Spinal cord (tissue), 10 donors: Measurements from ENCODE around the gene LALBA. TPM values are rescaled to one million over a fixed set of nuclear protein-coding genes. Genes with fewer than 3 reads are reported as not detected.

Experiments
- DNase-seq, 6 donors: peaks; one replicate each; pipeline versions ENCODE4 v3.0.0 to v3.0.0-alpha.2; 2013 to 2015; ENCODE audit warnings: low spot score in 6 of 6, low read depth in 4 of 6
- H3K27ac ChIP-seq: one replicate; pipeline ENCODE4 v1.5.1; 2013; ENCODE audit warnings: low read depth, low read length, control low read depth
- H3K27me3 ChIP-seq: one replicate; pipeline ENCODE4 v1.6.1; 2013; ENCODE audit warnings: low read length; ENCODE audit not compliant: control insufficient read depth, insufficient read depth
- H3K36me3 ChIP-seq: one replicate; pipeline ENCODE4 v1.6.1; 2013; ENCODE audit warnings: low read length; ENCODE audit not compliant: control insufficient read depth, insufficient read depth
- H3K4me1 ChIP-seq: one replicate; pipeline ENCODE4 v1.6.1; 2013; ENCODE audit warnings: low read length; ENCODE audit not compliant: control insufficient read depth, insufficient read depth
- H3K4me3 ChIP-seq: one replicate; pipeline ENCODE4 v1.5.1; 2013; ENCODE audit warnings: low read depth, low read length, control low read depth
- H3K9me3 ChIP-seq: one replicate; pipeline ENCODE4 v1.6.1; 2013; ENCODE audit warnings: low read length; ENCODE audit not compliant: control insufficient read depth, insufficient read depth
- WGBS: methylation state at CpG from one replicate; pipeline ENCODE4 v1.1.5; 2013; ENCODE audit warnings: missing lambda C conversion rate; ENCODE audit not compliant: insufficient coverage; 5-methylcytosine and 5-hydroxymethylcytosine counted together
- long read RNA-seq, 4 donors: transcript quantifications; one replicate each; lab custom pipeline, GENCODE V29; 2026
- polyA plus RNA-seq, 2 donors: library from polyadenylated mRNA; unstranded; fragments of 120-200 nt; gene quantifications; one replicate each; pipeline ENCODE4 v1.2.1, GENCODE V29; 2013; ENCODE audit not compliant: insufficient read length in 2 of 2
- total RNA-seq, 2 donors: library from RNA; depleted of rRNA in 1 of 2; stranded (reverse); fragments of 120-200 nt in 1 of 2; fragments of >200 nt in 1 of 2; gene quantifications; one replicate each; pipeline versions ENCODE4 v1.2.3 to v1.2.4, GENCODE V29; 2013 to 2014
- donor health status: healthy.

Gene LALBA
- total RNA-seq (not detected), polyA plus RNA-seq (not detected)
- long read RNA-seq, donor 1: 0 reads
- long read RNA-seq, donor 2: 0 reads
- long read RNA-seq, donor 3: 0 reads
- long read RNA-seq, donor 4: 0 reads

DNA sequence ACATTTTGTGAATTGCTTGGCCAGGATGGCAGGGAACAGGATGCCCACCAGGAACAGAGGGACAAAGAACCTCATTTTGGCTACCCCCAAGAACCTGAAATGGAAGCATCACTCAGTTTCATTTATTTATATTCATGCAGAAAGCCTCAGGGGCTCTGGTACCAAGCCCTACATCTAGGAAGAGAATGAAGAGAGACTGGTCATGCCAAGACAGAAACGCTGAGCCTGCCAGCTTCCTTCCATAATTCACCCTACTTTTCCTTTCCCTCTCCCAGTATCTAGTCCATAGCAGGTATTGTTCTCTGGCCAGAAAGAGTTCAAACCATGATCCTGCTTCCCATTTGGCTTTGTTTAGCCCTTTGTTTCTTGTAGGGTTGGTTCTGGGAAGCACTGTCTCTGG, at the start of gene LALBA:
LALBA (minus strand) TSS at position 101 of the 400 bp plus-strand sequence; CDS start at position 75, 26 bp downstream.
- Histone ChIP-seq H3K27ac (no peak within 1 kb of the TSS), H3K4me1 (no peaks in the 10 kb centered on the region), H3K9me3 (no peaks in the 10 kb centered on the region), H3K4me3 (no peak within 1 kb of the TSS), H3K36me3 (no peaks in the 10 kb centered on the region), H3K27me3 (no peaks in the 10 kb centered on the region)
- DNase-seq: no peak
- WGBS: 29% methylated on average over 1 of the region's 1 CpG

DNA sequence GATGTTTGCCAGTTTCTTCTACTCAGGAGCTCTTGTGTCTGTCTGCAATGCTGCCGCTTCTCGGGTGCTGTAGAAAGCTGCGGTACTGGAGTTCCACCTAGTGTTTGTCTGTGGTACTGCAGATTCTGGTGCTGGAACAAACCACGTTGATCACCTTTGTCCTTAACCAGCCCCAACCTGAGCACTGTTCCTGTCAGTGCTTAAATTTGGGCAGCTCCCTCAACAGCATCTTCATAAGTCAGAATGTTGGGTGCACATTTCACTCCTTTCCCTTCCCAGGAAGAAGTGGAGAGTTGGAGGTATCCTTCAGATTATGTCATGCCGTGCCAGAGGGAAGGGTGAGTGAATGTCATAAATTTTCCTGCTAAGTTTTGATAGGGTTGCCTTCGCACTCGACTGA, 48.7 kb upstream of the LALBA start:
- H3K36me3 ChIP-seq: no peaks in the 10 kb centered on the region
- no peaks in the 10 kb centered on the region for H3K27me3 ChIP-seq
- 0% methylated on average over 3 of the region's 7 CpGs for WGBS
- peaks cover 3% of the 10 kb centered on the region for H3K9me3 ChIP-seq
- no peaks in the 10 kb centered on the region for H3K4me1 ChIP-seq
- DNase-seq: peak; percentile 50 to 96 (median 78)
- no peak overlapping the region for H3K27ac ChIP-seq
- no peak overlapping the region for H3K4me3 ChIP-seq

DNA sequence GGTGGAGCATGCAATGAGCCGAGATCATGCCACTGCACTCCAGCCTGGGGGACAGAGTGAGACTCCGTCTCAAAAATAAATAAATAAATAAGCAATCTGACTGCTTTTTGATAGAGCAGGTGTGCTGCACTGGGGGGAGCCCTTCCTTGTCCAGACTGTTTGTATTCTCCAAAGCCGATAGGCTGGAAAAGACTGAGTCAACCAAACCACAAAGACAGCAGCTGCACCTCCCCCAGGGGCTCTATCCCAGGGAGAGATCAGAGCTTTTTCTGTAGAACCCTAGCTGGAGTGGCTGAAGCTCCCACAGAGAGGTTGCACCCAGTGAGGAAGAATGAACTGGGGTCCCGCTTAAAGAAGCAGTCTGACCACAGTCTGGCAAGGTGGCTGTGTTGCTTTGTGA, 45.8 kb upstream of the LALBA start:
- Histone ChIP-seq H3K9me3 (peaks cover 10% of the 10 kb centered on the region), H3K4me3 (no peak overlapping the region), H3K4me1 (no peaks in the 10 kb centered on the region), H3K27ac (no peak overlapping the region), H3K27me3 (no peaks in the 10 kb centered on the region), H3K36me3 (no peaks in the 10 kb centered on the region)
- no peak for DNase-seq
- WGBS: 89% methylated on average over 3 of the region's 4 CpGs

GRCh38 chr12:48613321-48613720, 43.5 kb upstream of the LALBA start:
- Histone ChIP-seq H3K27me3 (no peaks in the 10 kb centered on the region), H3K4me3 (no peak overlapping the region), H3K9me3 (peaks cover 13% of the 10 kb centered on the region), H3K4me1 (no peaks in the 10 kb centered on the region), H3K27ac (no peak overlapping the region), H3K36me3 (no peaks in the 10 kb centered on the region)
- DNase-seq: no peak
- no CpG with 5 or more reads among the region's 1 CpG for WGBS

- H3K4me1 ChIP-seq: no peaks in the 10 kb centered on the region
- H3K27me3 ChIP-seq: no peaks in the 10 kb centered on the region
- H3K4me3 ChIP-seq: no peak overlapping the region
- WGBS: 80% methylated on average over 1 of the region's 1 CpG
- DNase-seq: no peak
- no peak overlapping the region for H3K27ac ChIP-seq
- H3K9me3 ChIP-seq: no peaks in the 10 kb centered on the region
- H3K36me3 ChIP-seq: no peaks in the 10 kb centered on the region
Observed at GRCh38 chr12:48602192-48602989, 32.5 kb upstream of the LALBA start.

- Histone ChIP-seq H3K27ac (no peak overlapping the region), H3K9me3 (no peaks in the 10 kb centered on the region), H3K4me1 (no peaks in the 10 kb centered on the region), H3K36me3 (no peaks in the 10 kb centered on the region), H3K4me3 (no peak overlapping the region), H3K27me3 (no peaks in the 10 kb centered on the region)
- 48% methylated on average over 7 of the region's 11 CpGs for WGBS
- DNase-seq: peak in 1 of 6 donors; percentile 14
Observed at GRCh38 chr12:48601013-48601756, 31.3 kb upstream of the LALBA start.

GRCh38 chr12:48600552-48600951, 30.7 kb upstream of the LALBA start:
- Histone ChIP-seq H3K36me3 (no peaks in the 10 kb centered on the region), H3K4me1 (no peaks in the 10 kb centered on the region), H3K9me3 (no peaks in the 10 kb centered on the region), H3K27me3 (no peaks in the 10 kb centered on the region), H3K4me3 (no peak overlapping the region), H3K27ac (no peak overlapping the region)
- no CpG with 5 or more reads among the region's 2 CpGs for WGBS
- DNase-seq: no peak

DNA sequence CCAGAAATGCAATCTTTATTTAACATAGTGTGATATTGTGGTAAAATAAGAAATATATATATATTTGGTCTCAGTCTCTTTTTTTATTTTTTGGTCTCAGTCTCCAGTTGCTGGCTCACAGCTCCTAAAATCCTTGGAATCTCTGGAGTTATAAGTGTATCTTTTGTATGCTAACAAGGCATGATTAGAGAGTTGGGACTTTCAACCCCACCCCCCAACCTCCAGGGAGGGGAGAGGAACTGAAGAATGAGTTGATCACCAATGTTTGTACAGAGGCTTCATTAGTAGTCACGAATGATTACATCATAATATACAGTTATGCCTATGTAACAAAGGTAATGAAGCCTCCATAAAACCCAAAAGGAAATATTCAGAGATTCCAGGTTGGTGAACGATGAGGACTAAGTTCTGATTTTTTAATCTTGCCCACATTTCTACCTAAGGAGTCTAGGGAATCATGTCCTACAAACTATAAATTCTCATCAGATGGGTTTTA, 22.8 kb upstream of the LALBA start:
- WGBS: no CpG with 5 or more reads among the region's 2 CpGs
- H3K4me3 ChIP-seq: no peak overlapping the region
- DNase-seq: no peak
- no peaks in the 10 kb centered on the region for H3K9me3 ChIP-seq
- H3K27ac ChIP-seq: no peak overlapping the region
- H3K4me1 ChIP-seq: no peaks in the 10 kb centered on the region
- no peaks in the 10 kb centered on the region for H3K27me3 ChIP-seq
- no peaks in the 10 kb centered on the region for H3K36me3 ChIP-seq

- WGBS: 93% methylated on average over 3 of the region's 5 CpGs
- no peaks in the 10 kb centered on the region for H3K36me3 ChIP-seq
- no peaks in the 10 kb centered on the region for H3K4me1 ChIP-seq
- H3K27me3 ChIP-seq: no peaks in the 10 kb centered on the region
- DNase-seq: no peak
- no peak overlapping the region for H3K4me3 ChIP-seq
- H3K9me3 ChIP-seq: no peaks in the 10 kb centered on the region
- H3K27ac ChIP-seq: no peak overlapping the region
Observed at GRCh38 chr12:48586361-48586760, 16.5 kb upstream of the LALBA start.
